HEK293 (cell line): ENCODE results near the gene CARM1.

Source experiments
- KLF10 ChIP-seq: fragments of 450-650 bp; IDR thresholded peaks from 2 replicates; pipeline ENCODE4 v1.5.1; 2018; ENCODE audit warnings: missing biosample characterization, mild to moderate bottlenecking, missing genetic modification characterization
- OSR2 ChIP-seq: fragments of 450-650 bp; formaldehyde crosslinking; IDR thresholded peaks from 2 replicates; pipeline ENCODE4 v1.5.1; 2016; ENCODE audit warnings: missing biosample characterization, missing genetic modification characterization
- SP3 ChIP-seq: fragments of 450-650 bp; formaldehyde crosslinking; IDR thresholded peaks from 2 replicates; pipeline ENCODE4 v1.5.1; 2016; ENCODE audit warnings: missing biosample characterization, missing genetic modification characterization
- ZFP69B ChIP-seq: fragments of 450-650 bp; formaldehyde crosslinking; IDR thresholded peaks from 2 replicates; pipeline ENCODE4 v1.5.1; 2016; ENCODE audit warnings: missing biosample characterization, missing genetic modification characterization
- ZNF10 ChIP-seq: fragments of 450-650 bp; formaldehyde crosslinking; IDR thresholded peaks from 2 replicates; pipeline ENCODE4 v1.5.1; 2017; ENCODE audit warnings: missing biosample characterization, missing genetic modification characterization
- ZNF140 ChIP-seq: fragments of 450-650 bp; formaldehyde crosslinking; IDR thresholded peaks from 2 replicates; pipeline ENCODE4 v1.5.1; 2016; ENCODE audit warnings: missing biosample characterization, missing genetic modification characterization
- ZNF184 ChIP-seq: fragments of 450-650 bp; IDR thresholded peaks from 2 replicates; pipeline ENCODE4 v1.5.1; 2018; ENCODE audit warnings: missing biosample characterization, mild to moderate bottlenecking, missing genetic modification characterization
- ZNF239 ChIP-seq: fragments of 450-650 bp; formaldehyde crosslinking; IDR thresholded peaks from 2 replicates; pipeline ENCODE4 v1.5.1; 2016; ENCODE audit warnings: missing biosample characterization, missing genetic modification characterization
- ZNF248 ChIP-seq: fragments of 450-650 bp; formaldehyde crosslinking; IDR thresholded peaks from 2 replicates; pipeline ENCODE4 v1.5.1; 2017; ENCODE audit warnings: missing biosample characterization, missing genetic modification characterization
- ZNF423 ChIP-seq: fragments of 450-650 bp; formaldehyde crosslinking; IDR thresholded peaks from 2 replicates; pipeline ENCODE4 v1.5.1; 2016; ENCODE audit warnings: missing biosample characterization, missing genetic modification characterization
- ZNF558 ChIP-seq: fragments of 450-650 bp; formaldehyde crosslinking; IDR thresholded peaks from 2 replicates; pipeline ENCODE4 v1.5.1; 2016; ENCODE audit warnings: missing biosample characterization, missing genetic modification characterization
- ZNF571 ChIP-seq: fragments of 450-650 bp; formaldehyde crosslinking; IDR thresholded peaks from 2 replicates; pipeline ENCODE4 v1.5.0; 2017; ENCODE audit warnings: missing biosample characterization, missing genetic modification characterization
- ZNF623 ChIP-seq: fragments of 450-650 bp; formaldehyde crosslinking; IDR thresholded peaks from 2 replicates; pipeline ENCODE4 v1.5.1; 2016; ENCODE audit warnings: missing biosample characterization, missing genetic modification characterization
- ZNF660 ChIP-seq: fragments of 450-650 bp; IDR thresholded peaks from 2 replicates; pipeline ENCODE4 v1.5.1; 2018; ENCODE audit warnings: missing biosample characterization, mild to moderate bottlenecking, missing genetic modification characterization
- ZNF747 ChIP-seq: fragments of 450-650 bp; formaldehyde crosslinking; IDR thresholded peaks from 2 replicates; pipeline ENCODE4 v1.5.1; 2016; ENCODE audit warnings: missing biosample characterization, missing genetic modification characterization
- ZNF777 ChIP-seq: fragments of 450-650 bp; formaldehyde crosslinking; IDR thresholded peaks from 2 replicates; pipeline ENCODE4 v1.5.1; 2017; ENCODE audit warnings: missing biosample characterization, missing genetic modification characterization, borderline replicate concordance
- TF ChIP-seq, protein P1 (sequence below): fragments of 450-650 bp; IDR thresholded peaks from 2 replicates; pipeline ENCODE4 v1.5.1; 2018; ENCODE audit warnings: missing biosample characterization, mild to moderate bottlenecking, missing genetic modification characterization
- TF ChIP-seq, protein P2 (sequence below): fragments of 450-650 bp; formaldehyde crosslinking; IDR thresholded peaks from 2 replicates; pipeline ENCODE4 v1.5.1; 2017; ENCODE audit warnings: missing biosample characterization, missing genetic modification characterization
- TF ChIP-seq, protein P3 (sequence below): fragments of 450-650 bp; formaldehyde crosslinking; optimal IDR thresholded peaks from 2 replicates; pipeline ENCODE3; 2016; ENCODE audit warnings: missing biosample characterization, mild to moderate bottlenecking, missing genetic modification characterization
- TF ChIP-seq, protein P4 (sequence below): fragments of 450-650 bp; formaldehyde crosslinking; IDR thresholded peaks from 2 replicates; pipeline ENCODE4 v1.5.1; 2016; ENCODE audit warnings: missing biosample characterization, missing genetic modification characterization
- TF ChIP-seq, protein P5 (sequence below): fragments of 450-650 bp; formaldehyde crosslinking; IDR thresholded peaks from 2 replicates; pipeline ENCODE4 v1.5.1; 2016; ENCODE audit warnings: missing biosample characterization, missing genetic modification characterization
- TF ChIP-seq, protein P6 (sequence below): IDR thresholded peaks from 2 replicates; pipeline ENCODE4 v1.6.1; 2011; ENCODE audit warnings: mild to moderate bottlenecking, low read depth, low read length, borderline replicate concordance
- TF ChIP-seq, protein P7 (sequence below): fragments of 450-650 bp; formaldehyde crosslinking; IDR thresholded peaks from 2 replicates; pipeline ENCODE4 v1.5.1; 2016; ENCODE audit warnings: missing biosample characterization, missing genetic modification characterization
- TF ChIP-seq, protein P8 (sequence below): fragments of 450-650 bp; formaldehyde crosslinking; IDR thresholded peaks from 2 replicates; pipeline ENCODE4 v1.5.1; 2016; ENCODE audit warnings: missing biosample characterization, missing genetic modification characterization

CARM1 gene

DNA sequence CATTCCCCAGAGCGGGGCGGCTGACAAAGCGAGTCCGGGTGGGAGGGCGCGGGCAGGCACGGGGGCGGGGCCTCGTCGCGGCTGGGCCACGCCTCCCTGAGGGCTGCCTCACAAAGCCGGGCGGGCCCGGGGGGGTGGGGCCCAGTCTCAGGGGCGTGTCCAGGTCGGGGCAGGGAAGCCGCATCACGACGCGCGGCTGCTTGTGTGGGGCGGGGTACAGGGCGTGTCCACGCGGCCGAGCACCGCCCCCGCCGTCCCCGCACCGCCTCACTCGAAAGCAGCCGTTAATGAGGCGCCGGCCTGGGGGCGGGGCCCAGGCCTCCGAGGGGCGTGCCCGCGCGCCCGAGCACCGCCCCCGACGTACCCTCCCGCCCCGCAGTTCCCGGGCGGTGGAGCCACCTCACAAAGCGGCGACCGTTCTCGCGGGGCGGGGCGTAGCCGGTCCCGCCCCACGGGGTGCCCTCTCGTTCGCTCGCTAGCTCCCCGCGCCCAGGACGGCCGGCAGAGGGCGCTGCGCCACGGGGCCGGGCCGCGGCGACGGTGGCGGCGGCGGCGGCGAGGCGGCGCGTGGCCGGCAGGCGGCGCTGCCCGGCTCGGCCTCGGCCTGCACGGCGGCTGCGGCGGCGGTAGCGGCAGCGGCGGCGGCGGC lies at the start of gene CARM1 (continued):
- TF ChIP-seq, protein P1, sequence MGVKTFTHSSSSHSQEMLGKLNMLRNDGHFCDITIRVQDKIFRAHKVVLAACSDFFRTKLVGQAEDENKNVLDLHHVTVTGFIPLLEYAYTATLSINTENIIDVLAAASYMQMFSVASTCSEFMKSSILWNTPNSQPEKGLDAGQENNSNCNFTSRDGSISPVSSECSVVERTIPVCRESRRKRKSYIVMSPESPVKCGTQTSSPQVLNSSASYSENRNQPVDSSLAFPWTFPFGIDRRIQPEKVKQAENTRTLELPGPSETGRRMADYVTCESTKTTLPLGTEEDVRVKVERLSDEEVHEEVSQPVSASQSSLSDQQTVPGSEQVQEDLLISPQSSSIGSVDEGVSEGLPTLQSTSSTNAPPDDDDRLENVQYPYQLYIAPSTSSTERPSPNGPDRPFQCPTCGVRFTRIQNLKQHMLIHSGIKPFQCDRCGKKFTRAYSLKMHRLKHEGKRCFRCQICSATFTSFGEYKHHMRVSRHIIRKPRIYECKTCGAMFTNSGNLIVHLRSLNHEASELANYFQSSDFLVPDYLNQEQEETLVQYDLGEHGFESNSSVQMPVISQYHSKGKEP: 0 out of 2 replicates have a peak, but pooled peaks have one; percentile 8
- TF ChIP-seq, protein P2, sequence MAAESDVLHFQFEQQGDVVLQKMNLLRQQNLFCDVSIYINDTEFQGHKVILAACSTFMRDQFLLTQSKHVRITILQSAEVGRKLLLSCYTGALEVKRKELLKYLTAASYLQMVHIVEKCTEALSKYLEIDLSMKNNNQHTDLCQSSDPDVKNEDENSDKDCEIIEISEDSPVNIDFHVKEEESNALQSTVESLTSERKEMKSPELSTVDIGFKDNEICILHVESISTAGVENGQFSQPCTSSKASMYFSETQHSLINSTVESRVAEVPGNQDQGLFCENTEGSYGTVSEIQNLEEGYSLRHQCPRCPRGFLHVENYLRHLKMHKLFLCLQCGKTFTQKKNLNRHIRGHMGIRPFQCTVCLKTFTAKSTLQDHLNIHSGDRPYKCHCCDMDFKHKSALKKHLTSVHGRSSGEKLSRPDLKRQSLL (tag by site-specific recombination): peak; percentile 70; the same call in 1 of the 2 replicates
- TF ChIP-seq ZNF140 (tag by site-specific recombination): no peak
- TF ChIP-seq ZNF239 (tag by site-specific recombination): no peak
- TF ChIP-seq ZNF558 (tag by site-specific recombination): no peak
- TF ChIP-seq ZNF184: no peak
- peak; percentile 16; the same call in 1 of the 2 replicates for TF ChIP-seq ZFP69B (tag by site-specific recombination)
- TF ChIP-seq, protein P3, sequence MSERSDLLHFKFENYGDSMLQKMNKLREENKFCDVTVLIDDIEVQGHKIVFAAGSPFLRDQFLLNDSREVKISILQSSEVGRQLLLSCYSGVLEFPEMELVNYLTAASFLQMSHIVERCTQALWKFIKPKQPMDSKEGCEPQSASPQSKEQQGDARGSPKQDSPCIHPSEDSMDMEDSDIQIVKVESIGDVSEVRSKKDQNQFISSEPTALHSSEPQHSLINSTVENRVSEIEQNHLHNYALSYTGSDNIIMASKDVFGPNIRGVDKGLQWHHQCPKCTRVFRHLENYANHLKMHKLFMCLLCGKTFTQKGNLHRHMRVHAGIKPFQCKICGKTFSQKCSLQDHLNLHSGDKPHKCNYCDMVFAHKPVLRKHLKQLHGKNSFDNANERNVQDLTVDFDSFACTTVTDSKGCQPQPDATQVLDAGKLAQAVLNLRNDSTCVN (tag by site-specific recombination): peak; percentile 76
- peak; percentile 90 for TF ChIP-seq SP3
- TF ChIP-seq ZNF623: no peak
- TF ChIP-seq, protein P4, sequence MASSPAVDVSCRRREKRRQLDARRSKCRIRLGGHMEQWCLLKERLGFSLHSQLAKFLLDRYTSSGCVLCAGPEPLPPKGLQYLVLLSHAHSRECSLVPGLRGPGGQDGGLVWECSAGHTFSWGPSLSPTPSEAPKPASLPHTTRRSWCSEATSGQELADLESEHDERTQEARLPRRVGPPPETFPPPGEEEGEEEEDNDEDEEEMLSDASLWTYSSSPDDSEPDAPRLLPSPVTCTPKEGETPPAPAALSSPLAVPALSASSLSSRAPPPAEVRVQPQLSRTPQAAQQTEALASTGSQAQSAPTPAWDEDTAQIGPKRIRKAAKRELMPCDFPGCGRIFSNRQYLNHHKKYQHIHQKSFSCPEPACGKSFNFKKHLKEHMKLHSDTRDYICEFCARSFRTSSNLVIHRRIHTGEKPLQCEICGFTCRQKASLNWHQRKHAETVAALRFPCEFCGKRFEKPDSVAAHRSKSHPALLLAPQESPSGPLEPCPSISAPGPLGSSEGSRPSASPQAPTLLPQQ (tag by site-specific recombination): peak; percentile 58
- TF ChIP-seq, protein P5, sequence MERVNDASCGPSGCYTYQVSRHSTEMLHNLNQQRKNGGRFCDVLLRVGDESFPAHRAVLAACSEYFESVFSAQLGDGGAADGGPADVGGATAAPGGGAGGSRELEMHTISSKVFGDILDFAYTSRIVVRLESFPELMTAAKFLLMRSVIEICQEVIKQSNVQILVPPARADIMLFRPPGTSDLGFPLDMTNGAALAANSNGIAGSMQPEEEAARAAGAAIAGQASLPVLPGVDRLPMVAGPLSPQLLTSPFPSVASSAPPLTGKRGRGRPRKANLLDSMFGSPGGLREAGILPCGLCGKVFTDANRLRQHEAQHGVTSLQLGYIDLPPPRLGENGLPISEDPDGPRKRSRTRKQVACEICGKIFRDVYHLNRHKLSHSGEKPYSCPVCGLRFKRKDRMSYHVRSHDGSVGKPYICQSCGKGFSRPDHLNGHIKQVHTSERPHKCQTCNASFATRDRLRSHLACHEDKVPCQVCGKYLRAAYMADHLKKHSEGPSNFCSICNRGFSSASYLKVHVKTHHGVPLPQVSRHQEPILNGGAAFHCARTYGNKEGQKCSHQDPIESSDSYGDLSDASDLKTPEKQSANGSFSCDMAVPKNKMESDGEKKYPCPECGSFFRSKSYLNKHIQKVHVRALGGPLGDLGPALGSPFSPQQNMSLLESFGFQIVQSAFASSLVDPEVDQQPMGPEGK (tag by site-specific recombination): peak; percentile 42; the same call in 1 of the 2 replicates
- TF ChIP-seq, protein P6, sequence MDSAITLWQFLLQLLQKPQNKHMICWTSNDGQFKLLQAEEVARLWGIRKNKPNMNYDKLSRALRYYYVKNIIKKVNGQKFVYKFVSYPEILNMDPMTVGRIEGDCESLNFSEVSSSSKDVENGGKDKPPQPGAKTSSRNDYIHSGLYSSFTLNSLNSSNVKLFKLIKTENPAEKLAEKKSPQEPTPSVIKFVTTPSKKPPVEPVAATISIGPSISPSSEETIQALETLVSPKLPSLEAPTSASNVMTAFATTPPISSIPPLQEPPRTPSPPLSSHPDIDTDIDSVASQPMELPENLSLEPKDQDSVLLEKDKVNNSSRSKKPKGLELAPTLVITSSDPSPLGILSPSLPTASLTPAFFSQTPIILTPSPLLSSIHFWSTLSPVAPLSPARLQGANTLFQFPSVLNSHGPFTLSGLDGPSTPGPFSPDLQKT: no peak
- peak; percentile 92 for TF ChIP-seq KLF10 (tag by site-specific recombination)
- TF ChIP-seq ZNF423 (tag by site-specific recombination): no peak
- TF ChIP-seq, protein P7, sequence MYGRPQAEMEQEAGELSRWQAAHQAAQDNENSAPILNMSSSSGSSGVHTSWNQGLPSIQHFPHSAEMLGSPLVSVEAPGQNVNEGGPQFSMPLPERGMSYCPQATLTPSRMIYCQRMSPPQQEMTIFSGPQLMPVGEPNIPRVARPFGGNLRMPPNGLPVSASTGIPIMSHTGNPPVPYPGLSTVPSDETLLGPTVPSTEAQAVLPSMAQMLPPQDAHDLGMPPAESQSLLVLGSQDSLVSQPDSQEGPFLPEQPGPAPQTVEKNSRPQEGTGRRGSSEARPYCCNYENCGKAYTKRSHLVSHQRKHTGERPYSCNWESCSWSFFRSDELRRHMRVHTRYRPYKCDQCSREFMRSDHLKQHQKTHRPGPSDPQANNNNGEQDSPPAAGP: no peak
- TF ChIP-seq ZNF10 (tag by site-specific recombination): no peak
- TF ChIP-seq ZNF777 (tag by site-specific recombination): no peak
- TF ChIP-seq ZNF660: peak; percentile 86
- TF ChIP-seq OSR2 (tag by site-specific recombination): no peak
- TF ChIP-seq ZNF248 (tag by site-specific recombination): no peak
- TF ChIP-seq, protein P8, sequence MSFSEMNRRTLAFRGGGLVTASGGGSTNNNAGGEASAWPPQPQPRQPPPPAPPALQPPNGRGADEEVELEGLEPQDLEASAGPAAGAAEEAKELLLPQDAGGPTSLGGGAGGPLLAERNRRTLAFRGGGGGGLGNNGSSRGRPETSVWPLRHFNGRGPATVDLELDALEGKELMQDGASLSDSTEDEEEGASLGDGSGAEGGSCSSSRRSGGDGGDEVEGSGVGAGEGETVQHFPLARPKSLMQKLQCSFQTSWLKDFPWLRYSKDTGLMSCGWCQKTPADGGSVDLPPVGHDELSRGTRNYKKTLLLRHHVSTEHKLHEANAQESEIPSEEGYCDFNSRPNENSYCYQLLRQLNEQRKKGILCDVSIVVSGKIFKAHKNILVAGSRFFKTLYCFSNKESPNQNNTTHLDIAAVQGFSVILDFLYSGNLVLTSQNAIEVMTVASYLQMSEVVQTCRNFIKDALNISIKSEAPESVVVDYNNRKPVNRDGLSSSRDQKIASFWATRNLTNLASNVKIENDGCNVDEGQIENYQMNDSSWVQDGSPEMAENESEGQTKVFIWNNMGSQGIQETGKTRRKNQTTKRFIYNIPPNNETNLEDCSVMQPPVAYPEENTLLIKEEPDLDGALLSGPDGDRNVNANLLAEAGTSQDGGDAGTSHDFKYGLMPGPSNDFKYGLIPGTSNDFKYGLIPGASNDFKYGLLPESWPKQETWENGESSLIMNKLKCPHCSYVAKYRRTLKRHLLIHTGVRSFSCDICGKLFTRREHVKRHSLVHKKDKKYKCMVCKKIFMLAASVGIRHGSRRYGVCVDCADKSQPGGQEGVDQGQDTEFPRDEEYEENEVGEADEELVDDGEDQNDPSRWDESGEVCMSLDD: no peak
- TF ChIP-seq ZNF747 (tag by site-specific recombination): no peak
- no peak for TF ChIP-seq ZNF571 (tag by site-specific recombination)
